OCI-LY3 (cell line): ENCODE data around the gene SLC37A1.
A peak's percentile ranks its signal among the peaks of the same experiment; 100 is the strongest.

Experiments used
- H2AFZ ChIP-seq: fragments of 200-600, 300-600 bp; shearing (Covaris generic); 2 replicates; pipeline ENCODE4 v1.6.0; 2014; ENCODE audit warnings: antibody characterized with exemption, low read depth, low read length
- H3K27ac ChIP-seq: fragments of 200-600, 300-600 bp; sonication (generic); 2 replicates; pipeline ENCODE4 v1.5.1; 2014; ENCODE audit warnings: mild to moderate bottlenecking, low read length, moderate library complexity, mixed read lengths
- H3K27me3 ChIP-seq: fragments of 200-600, 300-600 bp; sonication (generic); 2 replicates; pipeline ENCODE4 v1.6.1; 2014; ENCODE audit warnings: low read depth, low read length, mixed read lengths
- H3K36me3 ChIP-seq: fragments of 200-600, 300-600 bp; sonication (generic); replicated peaks from 2 replicates; pipeline ENCODE3; 2014; ENCODE audit warnings: low read depth, low read length, mixed read lengths
- H3K4me1 ChIP-seq: fragments of 300-600, 200-600 bp; sonication (generic); 2 replicates; pipeline ENCODE4 v1.6.1; 2014; ENCODE audit warnings: low read length, mixed read lengths
- H3K4me2 ChIP-seq: fragments of 200-600, 300-600 bp; sonication (generic); 2 replicates; pipeline ENCODE4 v1.6.1; 2014; ENCODE audit warnings: low read length, mixed read lengths
- H3K4me3 ChIP-seq: fragments of 300-600, 200-600 bp; sonication (generic); 2 replicates; pipeline ENCODE4 v1.5.1; 2014; ENCODE audit warnings: antibody characterized with exemption, mild to moderate bottlenecking, low read length, moderate library complexity
- H3K79me2 ChIP-seq: fragments of 300-600, 200-600 bp; shearing (Covaris generic); 2 replicates; pipeline ENCODE4 v1.6.1; 2014; ENCODE audit warnings: mild to moderate bottlenecking, low read length, mixed read lengths
- H3K9ac ChIP-seq: fragments of 300-600, 200-600 bp; shearing (Covaris generic); 2 replicates; pipeline ENCODE4 v1.6.0; 2014; ENCODE audit warnings: mild to moderate bottlenecking, low read length, moderate library complexity
- H3K9me3 ChIP-seq: fragments of 200-600, 300-600 bp; shearing (Covaris generic); 2 replicates; pipeline ENCODE4 v1.6.1; 2014; ENCODE audit warnings: low read length, mixed read lengths; ENCODE audit not compliant: insufficient read depth
- H4K20me1 ChIP-seq: fragments of 200-600, 300-600 bp; sonication (generic); 2 replicates; pipeline ENCODE4 v1.6.1; 2016; ENCODE audit warnings: low read length, mixed read lengths; ENCODE audit not compliant: insufficient read depth
- CTCF ChIP-seq: fragments of 200-600, 300-600 bp; sonication (generic); IDR thresholded peaks from 2 replicates; pipeline ENCODE4 v1.5.1; 2014; ENCODE audit warnings: antibody characterized with exemption, low read length, low read depth
- EZH2phosphoT487 ChIP-seq: fragments of 200-600 bp; shearing (Covaris generic); IDR thresholded peaks from 2 replicates; pipeline ENCODE4 v1.6.1; 2018; ENCODE audit warnings: antibody characterized with exemption, mixed run types, low read depth

SLC37A1 gene

DNA sequence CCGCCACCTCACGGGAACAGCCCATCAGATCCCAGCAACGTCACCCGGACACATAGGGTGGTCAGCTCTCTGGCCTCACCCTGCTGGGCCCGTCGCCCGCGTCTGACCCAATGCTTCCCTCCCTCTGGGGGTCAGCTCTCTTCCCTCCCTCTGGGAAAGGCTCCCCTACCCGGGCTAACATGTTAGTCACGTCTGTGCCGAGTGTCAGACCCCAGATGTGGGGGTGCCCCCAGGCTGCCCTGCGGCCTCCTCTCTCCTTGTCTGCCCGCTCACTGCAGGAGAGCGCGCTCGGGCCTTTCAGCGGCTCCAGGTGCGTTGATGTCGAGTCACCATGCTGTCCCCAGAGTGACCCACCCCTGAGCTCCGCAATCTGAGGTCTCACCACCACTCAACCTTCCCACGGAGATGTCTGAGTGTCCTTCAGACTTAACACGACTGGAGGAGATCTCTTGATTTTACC lies 34.3 kb downstream of the SLC37A1 start:
- no peak overlapping the region for H3K4me2 ChIP-seq
- no peaks in the 10 kb centered on the region for H4K20me1 ChIP-seq
- TF ChIP-seq CTCF (no peak), EZH2phosphoT487 (no peak)
- no peaks in the 10 kb centered on the region for H3K27me3 ChIP-seq
- H2AFZ ChIP-seq: no peak overlapping the region
- H3K27ac ChIP-seq: no peak overlapping the region
- H3K4me1 ChIP-seq: peaks cover 16% of the 10 kb centered on the region
- H3K36me3 ChIP-seq: peaks cover 10% of the 10 kb centered on the region
- H3K4me3 ChIP-seq: no peak overlapping the region
- H3K9me3 ChIP-seq: no peaks in the 10 kb centered on the region
- H3K9ac ChIP-seq: no peak overlapping the region
- H3K79me2 ChIP-seq: no peaks in the 10 kb centered on the region

DNA sequence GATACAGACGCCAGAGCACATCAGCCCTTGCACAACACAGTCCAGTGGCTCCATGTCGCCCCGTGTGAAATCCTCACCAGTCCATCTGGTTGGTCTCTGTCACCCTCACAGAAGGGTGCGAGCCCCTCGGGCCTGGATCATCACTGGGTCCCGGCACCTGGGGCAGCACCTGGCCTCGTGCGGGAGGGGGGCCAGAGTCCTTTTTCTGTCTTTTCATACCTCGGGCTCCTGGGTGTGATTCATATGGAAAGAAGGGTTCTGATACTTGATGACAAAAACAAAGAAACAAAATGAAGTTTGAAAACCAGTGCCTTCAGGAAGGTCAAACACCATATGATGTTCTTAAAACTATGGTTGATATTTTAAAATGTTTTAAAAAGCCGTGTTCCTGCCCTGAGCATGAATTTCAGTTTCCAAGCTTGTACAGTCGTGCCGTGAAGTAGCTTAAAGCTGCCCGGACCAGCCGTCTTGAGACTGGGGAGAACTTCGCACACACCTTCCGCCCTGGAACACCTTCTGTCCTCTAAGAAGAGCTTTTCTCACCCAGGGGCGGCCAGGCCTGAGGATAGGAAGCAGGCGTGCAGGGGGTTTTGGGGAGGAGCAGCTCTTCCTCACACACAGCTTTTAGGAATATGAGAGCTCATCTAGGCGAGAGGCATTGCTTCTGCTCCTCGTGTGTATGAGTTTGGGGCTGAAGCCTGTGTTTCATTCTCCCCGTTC lies 35.2 kb downstream of the SLC37A1 start:
- Histone ChIP-seq H3K27ac (no peak overlapping the region; the same call in 1 of the 2 replicates), H3K9me3 (no peaks in the 10 kb centered on the region), H3K27me3 (no peaks in the 10 kb centered on the region), H3K4me3 (no peak overlapping the region), H3K79me2 (no peaks in the 10 kb centered on the region), H3K9ac (no peak overlapping the region), H3K36me3 (peaks cover 10% of the 10 kb centered on the region), H2AFZ (no peak overlapping the region), H3K4me1 (peaks cover 16% of the 10 kb centered on the region), H4K20me1 (no peaks in the 10 kb centered on the region), H3K4me2 (peak overlapping the region; percentile 24; the same call in 1 of the 2 replicates)
- TF ChIP-seq CTCF (no peak), EZH2phosphoT487 (no peak)

DNA sequence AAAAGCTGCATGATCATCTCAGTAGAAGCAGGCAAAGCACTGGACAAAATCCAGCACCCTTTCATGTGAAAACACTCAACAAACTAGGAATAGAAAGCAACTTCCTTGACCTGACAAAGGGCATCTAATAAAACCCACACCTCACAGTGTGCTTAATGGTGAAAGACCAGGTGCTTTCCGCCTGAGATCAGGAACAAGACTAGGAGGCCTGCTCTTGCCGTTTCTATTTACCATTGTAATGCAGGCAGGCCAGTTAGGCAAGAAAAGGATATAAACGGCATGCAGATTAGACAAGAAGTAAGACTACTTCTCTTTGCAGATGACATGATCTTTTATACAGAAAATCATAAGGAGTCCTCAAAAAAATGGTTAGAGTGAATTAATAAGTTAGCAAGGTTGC lies 37.2 kb downstream of the SLC37A1 start:
- Histone ChIP-seq H3K27ac (no peak overlapping the region), H3K9ac (no peak overlapping the region), H3K4me3 (no peak overlapping the region), H3K36me3 (peaks cover 6% of the 10 kb centered on the region), H3K79me2 (no peaks in the 10 kb centered on the region), H3K4me1 (peaks cover 13% of the 10 kb centered on the region), H4K20me1 (no peaks in the 10 kb centered on the region), H3K9me3 (no peaks in the 10 kb centered on the region), H3K27me3 (no peaks in the 10 kb centered on the region), H2AFZ (no peak overlapping the region), H3K4me2 (no peak overlapping the region)
- TF ChIP-seq EZH2phosphoT487 (no peak), CTCF (no peak)

- Histone ChIP-seq H3K9me3 (no peaks in the 10 kb centered on the region), H3K4me3 (no peak overlapping the region), H3K27ac (no peak overlapping the region), H3K79me2 (no peaks in the 10 kb centered on the region), H3K36me3 (no peaks in the 10 kb centered on the region), H2AFZ (no peak overlapping the region), H3K4me2 (no peak overlapping the region), H3K27me3 (no peaks in the 10 kb centered on the region), H3K9ac (no peak overlapping the region), H4K20me1 (no peaks in the 10 kb centered on the region), H3K4me1 (peaks cover 13% of the 10 kb centered on the region)
- TF ChIP-seq EZH2phosphoT487 (no peak), CTCF (no peak)
Observed at GRCh38 chr21:42552407-42553336, 39.0 kb downstream of the SLC37A1 start.
